ENCODE results near the gene SRSF3.

GRCh38 chr6:36586606-36587005, 7.6 kb upstream of the SRSF3 start:
- no peak for TF ChIP-seq EZH2phosphoT487 (IDR thresholded peaks at IDR 0.05; ENCODE audit: borderline replicate concordance, low read length)
- TF ChIP-seq, protein P1, sequence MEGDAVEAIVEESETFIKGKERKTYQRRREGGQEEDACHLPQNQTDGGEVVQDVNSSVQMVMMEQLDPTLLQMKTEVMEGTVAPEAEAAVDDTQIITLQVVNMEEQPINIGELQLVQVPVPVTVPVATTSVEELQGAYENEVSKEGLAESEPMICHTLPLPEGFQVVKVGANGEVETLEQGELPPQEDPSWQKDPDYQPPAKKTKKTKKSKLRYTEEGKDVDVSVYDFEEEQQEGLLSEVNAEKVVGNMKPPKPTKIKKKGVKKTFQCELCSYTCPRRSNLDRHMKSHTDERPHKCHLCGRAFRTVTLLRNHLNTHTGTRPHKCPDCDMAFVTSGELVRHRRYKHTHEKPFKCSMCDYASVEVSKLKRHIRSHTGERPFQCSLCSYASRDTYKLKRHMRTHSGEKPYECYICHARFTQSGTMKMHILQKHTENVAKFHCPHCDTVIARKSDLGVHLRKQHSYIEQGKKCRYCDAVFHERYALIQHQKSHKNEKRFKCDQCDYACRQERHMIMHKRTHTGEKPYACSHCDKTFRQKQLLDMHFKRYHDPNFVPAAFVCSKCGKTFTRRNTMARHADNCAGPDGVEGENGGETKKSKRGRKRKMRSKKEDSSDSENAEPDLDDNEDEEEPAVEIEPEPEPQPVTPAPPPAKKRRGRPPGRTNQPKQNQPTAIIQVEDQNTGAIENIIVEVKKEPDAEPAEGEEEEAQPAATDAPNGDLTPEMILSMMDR (IDR thresholded peaks at IDR 0.05; ENCODE audit: low read depth, low read length, poor library complexity, severe bottlenecking): no peak

All from DOHH2 (cell line).